GM21825 (cell line): Measurements from ENCODE around the gene EBF3.

Experiments
- ATAC-seq: cut with Tn5 transposase; IDR thresholded peaks from one replicate; pipeline ENCODE4 v1.9.1; 2021; ENCODE audit warnings: mild to moderate bottlenecking, moderate library complexity; ENCODE audit not compliant: unreplicated experiment

EBF3 gene

DNA sequence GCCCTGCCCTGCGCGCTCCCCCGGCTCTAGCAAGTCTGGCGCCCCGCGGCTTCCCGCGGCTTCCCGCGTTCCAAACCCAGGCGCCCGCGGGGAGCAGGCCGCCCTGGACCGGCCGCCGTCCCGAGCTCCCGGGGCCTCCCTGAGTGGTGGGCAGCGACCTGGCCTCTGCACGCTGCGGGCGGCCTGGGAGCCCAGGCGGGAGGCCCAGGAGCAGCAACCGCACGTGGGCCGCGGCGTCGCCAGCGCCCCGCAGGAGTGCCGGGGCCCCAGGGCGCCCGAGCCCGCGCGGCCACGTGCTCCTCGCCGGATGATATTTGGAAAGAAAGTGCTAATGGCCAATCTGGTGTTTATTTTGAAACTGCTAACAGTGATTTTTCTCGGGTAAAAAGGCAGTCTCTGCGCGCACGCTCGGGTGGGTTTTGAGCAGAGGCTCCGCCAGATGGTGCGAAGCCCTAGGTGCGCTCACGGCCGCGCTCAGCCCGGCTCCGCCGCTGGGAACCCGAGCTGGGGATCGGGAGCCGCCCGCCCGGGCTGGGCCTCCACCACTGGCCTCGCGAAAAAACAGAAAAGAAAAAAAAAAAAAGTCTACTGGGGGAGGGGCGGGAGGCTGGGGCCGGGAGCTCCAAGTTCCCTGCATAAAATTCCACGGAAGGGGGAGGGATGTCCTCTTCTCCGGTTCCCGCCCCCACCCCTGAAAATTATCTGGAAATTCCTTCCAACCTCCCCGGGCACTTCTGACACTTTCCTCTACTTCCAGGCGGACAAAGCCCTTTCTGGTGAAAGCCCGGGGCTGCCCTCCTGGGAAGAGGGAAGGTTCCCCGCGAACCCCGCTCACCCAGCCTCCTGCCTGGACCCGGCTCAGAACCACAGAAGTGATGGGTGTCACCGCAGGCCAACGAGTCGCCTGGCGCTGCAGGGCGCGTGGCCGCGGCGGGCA, 4.3 kb downstream of the EBF3 start:
- no peak for ATAC-seq

- ATAC-seq, result no peak
These were observed 5.2 kb downstream of the EBF3 start for GRCh38 chr10:129958629-129959543.

DNA sequence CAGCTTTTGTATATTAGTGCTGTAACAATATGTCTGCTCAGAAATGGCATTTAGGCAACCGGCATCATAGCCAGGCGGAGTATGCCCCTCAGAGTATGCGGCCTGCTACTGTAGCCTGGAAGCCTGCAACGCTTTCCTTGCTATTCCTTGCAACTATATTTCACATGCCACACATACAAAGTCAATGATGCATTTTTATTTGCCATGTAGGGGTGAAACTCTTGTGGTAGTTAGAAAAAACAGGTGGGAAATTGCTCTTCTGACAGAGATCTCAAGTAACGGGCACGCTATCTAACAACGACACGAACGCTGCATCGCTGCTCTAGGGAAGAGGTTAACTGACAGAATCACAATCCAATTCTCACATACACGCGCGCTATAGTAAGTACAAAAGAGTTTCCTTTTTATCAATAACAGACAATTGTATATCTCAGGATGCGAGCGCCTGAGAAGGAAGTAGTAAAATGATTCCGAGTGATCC, 5.9 kb downstream of the EBF3 start:
- ATAC-seq, result no peak

DNA sequence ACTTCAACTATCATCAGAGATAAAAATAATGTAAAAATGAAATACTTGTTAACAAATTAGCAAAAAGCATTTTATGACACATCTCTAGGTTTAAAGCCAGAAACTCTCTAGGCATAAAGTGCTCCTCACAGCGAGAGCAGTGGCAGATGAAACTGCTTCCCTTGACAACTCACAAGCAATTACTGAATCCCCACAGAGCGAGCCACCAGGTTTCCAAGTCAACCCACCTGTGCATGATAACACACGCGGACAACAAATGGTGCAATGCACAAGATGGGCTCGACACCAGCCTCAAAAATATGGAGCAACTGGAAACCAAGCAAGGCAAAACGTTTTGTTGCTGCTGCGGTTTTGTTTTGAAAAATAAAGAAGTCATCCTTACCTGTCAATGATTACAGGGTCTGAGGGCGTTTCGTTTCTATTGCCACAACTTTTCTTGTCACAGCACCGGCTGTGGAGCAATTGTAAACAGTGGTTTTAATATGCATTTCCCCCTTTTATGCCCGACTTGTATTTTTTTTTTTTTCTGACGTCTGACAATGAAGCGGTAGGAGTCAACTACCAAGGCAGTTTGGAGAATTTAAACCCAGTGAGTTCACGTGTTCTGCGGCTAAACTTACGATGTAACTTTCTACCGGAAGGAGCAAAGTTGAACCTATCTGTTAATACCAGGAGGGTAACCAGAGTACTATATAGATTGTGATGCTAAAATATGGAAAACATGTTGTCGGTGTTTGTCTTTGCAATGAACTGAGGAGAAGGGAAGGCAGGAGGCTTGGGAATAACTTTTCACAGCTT, 7.0 kb downstream of the EBF3 start:
- ATAC-seq, result no peak

DNA sequence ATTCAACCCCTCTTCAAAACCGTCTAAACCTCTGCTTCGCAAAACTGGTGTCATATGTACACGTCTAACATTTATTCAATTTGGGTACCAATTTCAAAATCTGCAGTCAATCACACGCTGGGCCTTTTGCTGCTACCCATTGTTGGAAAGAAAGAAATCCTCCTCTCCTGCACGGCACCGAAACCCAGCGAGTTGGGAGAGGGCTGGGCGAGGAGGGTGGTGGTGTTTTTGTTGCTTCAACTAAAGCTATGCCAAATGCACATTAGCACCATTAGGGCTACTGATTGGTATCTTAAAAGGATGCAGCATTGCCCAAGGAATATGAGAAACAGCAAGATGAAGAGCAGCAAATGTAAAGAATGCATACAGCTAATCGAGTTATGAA, 7.8 kb downstream of the EBF3 start:
- no peak for ATAC-seq

- ATAC-seq, result no peak
These were observed 8.3 kb downstream of the EBF3 start for GRCh38 chr10:129955601-129956285.

GRCh38 chr10:129954492-129955315, 9.4 kb downstream of the EBF3 start:
- no peak for ATAC-seq

- ATAC-seq, result no peak
These were observed 10.7 kb downstream of the EBF3 start for GRCh38 chr10:129953119-129954051.

DNA sequence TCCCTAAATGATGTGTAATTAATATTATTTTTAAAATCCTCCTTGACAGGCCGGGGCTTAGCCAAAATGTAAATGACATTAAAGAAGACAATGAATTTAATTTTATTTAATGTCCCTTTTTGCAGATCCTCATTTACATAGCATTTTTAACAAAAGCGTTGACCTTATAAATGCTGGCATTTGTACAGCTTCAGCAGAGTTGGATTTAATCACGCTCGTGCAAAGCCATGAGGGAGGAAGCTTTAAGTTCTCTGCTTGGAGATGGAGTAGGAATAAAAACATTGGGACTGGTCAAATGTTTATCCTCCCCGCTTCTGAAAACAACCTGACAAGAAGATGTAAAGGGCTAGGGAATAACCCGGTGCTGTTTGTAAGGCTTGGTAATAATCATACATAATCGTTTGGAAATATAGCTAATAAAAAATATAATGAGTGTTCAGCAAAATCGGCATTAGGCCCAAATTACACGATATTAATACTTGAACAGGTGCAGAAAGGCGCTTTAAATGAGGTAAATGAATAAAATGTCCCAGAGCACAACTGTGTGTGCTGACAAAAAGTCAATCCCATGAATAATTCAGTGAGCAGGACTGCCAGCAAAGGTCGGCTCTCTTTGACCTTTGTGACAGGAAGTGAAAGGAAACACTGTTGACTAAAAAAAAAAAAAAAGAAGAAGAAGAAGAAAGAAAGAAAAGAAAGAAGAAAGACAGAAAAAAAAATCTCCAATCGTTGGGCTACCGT, 11.5 kb downstream of the EBF3 start:
- ATAC-seq, result no peak

DNA sequence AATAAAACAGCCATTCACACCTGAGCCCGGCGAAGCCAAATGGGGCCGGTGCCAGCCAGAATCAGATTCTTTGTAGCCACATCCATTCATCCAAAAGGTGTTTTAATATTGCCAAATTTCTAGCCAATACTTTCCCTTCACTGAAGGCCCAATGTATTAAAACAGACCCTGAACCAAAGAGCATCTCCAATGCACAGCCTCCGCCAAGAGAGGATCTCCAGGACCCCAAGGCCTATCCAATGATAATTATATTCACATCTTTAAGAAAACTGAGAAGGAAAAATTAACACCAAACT, 12.2 kb downstream of the EBF3 start:
- ATAC-seq, result no peak

DNA sequence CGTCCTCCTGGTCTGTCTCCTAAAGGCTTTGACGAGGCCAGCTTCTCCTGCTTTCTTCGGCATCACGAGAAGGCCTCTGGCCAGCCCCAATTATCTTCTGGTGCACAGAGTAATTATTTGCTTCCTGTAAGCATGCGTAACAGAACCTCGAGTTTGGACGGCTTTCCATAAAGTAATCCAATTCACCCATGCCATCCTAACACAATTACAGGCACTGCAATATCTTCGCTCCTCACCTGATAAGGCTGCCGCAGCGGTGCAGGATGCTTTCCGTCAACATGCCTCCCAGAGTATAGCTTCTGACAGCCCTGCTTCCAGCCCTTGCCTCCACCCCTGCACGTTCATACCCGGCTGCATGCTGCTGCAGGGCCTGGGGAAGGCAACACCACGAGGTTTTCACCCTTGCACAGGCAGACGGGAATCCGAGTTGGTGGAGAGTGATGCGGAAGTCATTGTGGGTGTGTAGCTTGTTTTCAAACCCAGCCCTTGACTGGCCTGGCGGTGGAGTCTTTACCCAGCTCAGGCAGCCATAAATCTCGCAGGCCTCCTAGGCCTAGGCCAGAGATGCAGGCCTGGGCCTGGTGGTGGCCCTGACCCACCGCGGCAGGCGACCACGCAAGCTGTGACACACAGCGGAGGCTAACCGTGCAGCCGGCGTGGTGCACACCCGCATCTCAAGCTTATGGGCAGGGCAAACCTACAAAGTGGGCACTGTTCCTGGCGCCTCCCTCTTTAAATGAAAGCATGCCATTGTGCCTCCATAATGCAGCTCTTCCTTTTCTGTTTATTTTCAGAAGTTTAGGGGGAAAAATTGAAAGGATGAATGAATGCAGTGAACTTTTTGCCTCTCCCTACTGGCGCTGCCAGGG, 12.7 kb downstream of the EBF3 start:
- no peak for ATAC-seq

DNA sequence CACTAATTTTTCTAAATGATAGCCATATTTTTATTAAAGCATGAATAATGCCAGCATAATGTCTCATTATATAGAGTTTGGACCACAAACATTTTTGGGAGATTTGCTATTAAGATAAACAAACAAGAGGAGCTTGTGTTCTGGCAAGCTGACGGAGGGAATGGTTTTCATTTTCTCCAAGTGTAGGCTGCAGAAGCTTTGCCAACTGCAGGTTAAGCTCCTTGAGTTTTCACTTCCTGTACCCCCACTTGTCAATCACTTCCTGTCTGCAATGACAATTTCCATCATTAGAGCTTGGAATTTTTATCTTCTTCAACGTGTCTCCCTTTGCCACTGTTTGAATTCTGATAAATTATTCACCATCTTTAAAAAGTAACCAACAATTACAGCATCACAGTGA, 13.4 kb downstream of the EBF3 start:
- ATAC-seq, result no peak

DNA sequence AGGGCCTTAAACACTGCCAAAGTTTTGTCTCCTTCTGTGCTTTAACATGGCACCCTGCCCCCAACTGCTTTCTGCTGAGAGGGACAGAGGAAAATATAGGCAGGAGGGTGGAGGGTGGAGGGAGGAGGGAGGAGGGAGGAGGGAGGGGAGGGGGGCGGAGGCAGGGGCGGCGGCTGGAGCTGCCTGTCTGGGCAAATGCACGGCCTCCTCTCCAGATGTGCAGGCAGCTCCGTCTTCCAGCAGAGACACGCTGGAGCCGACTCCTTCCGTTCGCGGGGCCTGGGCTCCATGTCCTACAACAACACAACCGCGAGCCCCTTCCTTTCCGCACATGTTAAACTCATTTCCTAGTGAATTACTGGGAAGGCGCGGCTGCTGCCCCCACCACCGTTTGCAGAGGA, 14.2 kb downstream of the EBF3 start:
- no peak for ATAC-seq

- ATAC-seq, result no peak
These were observed 14.7 kb downstream of the EBF3 start for GRCh38 chr10:129949411-129949810.

DNA sequence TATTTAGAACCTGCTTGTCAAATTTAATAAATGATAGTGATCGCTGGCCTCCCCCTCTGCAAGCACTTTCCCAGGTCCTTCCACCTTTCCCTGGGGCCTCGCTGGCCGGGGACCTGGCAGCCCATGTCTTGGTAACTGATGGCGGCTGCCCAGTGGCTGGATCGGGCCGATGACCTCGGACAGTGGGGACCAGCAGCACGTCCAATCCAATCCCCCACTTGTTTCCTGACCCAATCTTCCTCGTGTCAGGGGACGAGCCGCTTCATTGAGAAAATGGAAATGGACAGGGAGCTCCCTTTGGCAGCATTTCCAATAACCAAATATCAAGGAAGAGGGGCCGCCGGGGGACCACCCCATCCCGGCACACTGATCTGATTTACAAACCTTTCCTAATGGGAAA, 17.2 kb downstream of the EBF3 start:
- no peak for ATAC-seq

GRCh38 chr10:129945941-129946760, 17.9 kb downstream of the EBF3 start:
- ATAC-seq, result no peak
